NCI-H748 (cell line): ENCODE results near the gene AKAP9.
"Not testable (repeated sequence)": the region's sequence is repeated elsewhere in the genome, so short reads cannot be mapped to it uniquely, and the experiment has no call there.

Source experiments
- DNase-seq: peaks from one replicate; lab custom pipeline; 2025; ENCODE audit not compliant: unreplicated experiment; lab: John Stamatoyannopoulos, UW

Gene AKAP9

GRCh38 chr7:92058899-92059298 is 118.2 kb downstream of the AKAP9 start:
- no peak for DNase-seq

- DNase-seq = no peak
Observed at GRCh38 chr7:92061154-92061553, 120.5 kb downstream of the AKAP9 start.

GRCh38 chr7:92064438-92065029 is 123.9 kb downstream of the AKAP9 start:
- DNase-seq = no peak

GRCh38 chr7:92071032-92071431 is 130.4 kb downstream of the AKAP9 start:
- DNase-seq = no peak

GRCh38 chr7:92072121-92072520 is 131.5 kb downstream of the AKAP9 start:
- no peak for DNase-seq

GRCh38 chr7:92072708-92073107 is 132.0 kb downstream of the AKAP9 start:
- DNase-seq = no peak

GRCh38 chr7:92075455-92076158 is 134.9 kb downstream of the AKAP9 start:
- no peak for DNase-seq

GRCh38 chr7:92076509-92076908 is 135.8 kb downstream of the AKAP9 start:
- no peak for DNase-seq

GRCh38 chr7:92083922-92084321 is 143.3 kb downstream of the AKAP9 start:
- not testable (repeated sequence) for DNase-seq

- DNase-seq = no peak
Observed at GRCh38 chr7:92088266-92088665, 147.6 kb downstream of the AKAP9 start.

- no peak for DNase-seq
Observed at GRCh38 chr7:92092210-92092609, 151.5 kb downstream of the AKAP9 start.

GRCh38 chr7:92095380-92095779 is 154.7 kb downstream of the AKAP9 start:
- no peak for DNase-seq

- no peak for DNase-seq
Observed at GRCh38 chr7:92100534-92100933, 159.9 kb downstream of the AKAP9 start.

- not testable (repeated sequence) for DNase-seq
Observed at GRCh38 chr7:92102862-92103261, 162.2 kb downstream of the AKAP9 start.

GRCh38 chr7:92108821-92109220 is 168.2 kb downstream of the AKAP9 start:
- DNase-seq = no peak

- no peak for DNase-seq
Observed at GRCh38 chr7:92110857-92111256, 170.2 kb downstream of the AKAP9 start.

GRCh38 chr7:92115821-92116220 is 175.2 kb downstream of the AKAP9 start:
- peak; percentile 14 for DNase-seq

- DNase-seq = no peak
Observed at GRCh38 chr7:92116949-92117348, 176.3 kb downstream of the AKAP9 start.

GRCh38 chr7:92119213-92119759 is 178.6 kb downstream of the AKAP9 start:
- DNase-seq = peak; percentile 6

GRCh38 chr7:92121681-92122080 is 181.0 kb downstream of the AKAP9 start:
- DNase-seq = no peak

- no peak for DNase-seq
Observed at GRCh38 chr7:92131093-92131492, 190.4 kb downstream of the AKAP9 start.

GRCh38 chr7:92131764-92132330 is 191.2 kb downstream of the AKAP9 start:
- no peak for DNase-seq
